Measurements from ENCODE around the gene METTL1.

The METTL1 gene

DNA sequence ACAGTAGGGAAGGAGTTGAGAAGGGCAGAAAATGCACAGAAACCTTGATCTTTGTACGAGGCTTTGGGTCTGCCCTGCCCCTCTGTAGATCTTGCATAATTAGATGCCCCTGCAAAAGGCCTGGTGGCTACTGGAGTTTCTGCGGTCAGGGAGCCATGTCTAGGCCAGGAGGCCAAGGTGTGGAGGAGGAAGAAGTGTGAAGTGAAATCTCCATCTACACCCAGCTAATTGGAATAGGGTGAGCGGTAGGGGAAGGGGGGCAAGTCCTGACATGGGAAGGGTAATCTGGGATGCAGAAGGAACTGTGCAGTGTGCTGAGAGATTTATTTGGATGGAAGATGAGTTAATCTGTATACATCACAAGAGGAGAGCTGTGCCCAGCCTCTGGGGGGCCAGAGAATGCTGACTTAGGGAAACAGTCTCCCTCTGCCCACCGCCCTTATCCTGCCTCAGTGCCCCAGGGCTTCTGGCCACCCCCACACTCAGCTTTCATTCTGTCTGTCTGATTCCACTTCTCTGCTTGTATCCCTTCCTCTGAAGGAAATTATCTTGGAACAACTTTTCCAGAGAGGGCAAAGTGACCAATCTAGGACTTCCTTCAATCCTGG lies 10.4 kb downstream of the METTL1 start:
- no peak overlapping the region for H3K9ac ChIP-seq (ENCODE audit: low read length)
- no peaks in the 10 kb centered on the region for H3K36me3 ChIP-seq (ENCODE audit: low read length)
- H3K4me2 ChIP-seq (ENCODE audit: low read depth, low read length, poor library complexity, severe bottlenecking) = no peak overlapping the region
- TF ChIP-seq, protein P1, sequence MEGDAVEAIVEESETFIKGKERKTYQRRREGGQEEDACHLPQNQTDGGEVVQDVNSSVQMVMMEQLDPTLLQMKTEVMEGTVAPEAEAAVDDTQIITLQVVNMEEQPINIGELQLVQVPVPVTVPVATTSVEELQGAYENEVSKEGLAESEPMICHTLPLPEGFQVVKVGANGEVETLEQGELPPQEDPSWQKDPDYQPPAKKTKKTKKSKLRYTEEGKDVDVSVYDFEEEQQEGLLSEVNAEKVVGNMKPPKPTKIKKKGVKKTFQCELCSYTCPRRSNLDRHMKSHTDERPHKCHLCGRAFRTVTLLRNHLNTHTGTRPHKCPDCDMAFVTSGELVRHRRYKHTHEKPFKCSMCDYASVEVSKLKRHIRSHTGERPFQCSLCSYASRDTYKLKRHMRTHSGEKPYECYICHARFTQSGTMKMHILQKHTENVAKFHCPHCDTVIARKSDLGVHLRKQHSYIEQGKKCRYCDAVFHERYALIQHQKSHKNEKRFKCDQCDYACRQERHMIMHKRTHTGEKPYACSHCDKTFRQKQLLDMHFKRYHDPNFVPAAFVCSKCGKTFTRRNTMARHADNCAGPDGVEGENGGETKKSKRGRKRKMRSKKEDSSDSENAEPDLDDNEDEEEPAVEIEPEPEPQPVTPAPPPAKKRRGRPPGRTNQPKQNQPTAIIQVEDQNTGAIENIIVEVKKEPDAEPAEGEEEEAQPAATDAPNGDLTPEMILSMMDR (IDR thresholded peaks at IDR 0.05; ENCODE audit: insufficient read depth, low read length, poor library complexity, severe bottlenecking) = no peak
- TF ChIP-seq EZH2phosphoT487 (conservative IDR thresholded peaks at IDR 0.05; ENCODE audit: low read length) = no peak
- H3K9me3 ChIP-seq (ENCODE audit: insufficient read depth, low read length) = no peaks in the 10 kb centered on the region
- no peaks in the 10 kb centered on the region for H3K27me3 ChIP-seq (ENCODE audit: low read length)
- peaks cover 2% of the 10 kb centered on the region; the same call in 1 of the 2 replicates for H3F3A ChIP-seq (ENCODE audit: insufficient read depth)
- H3K4me3 ChIP-seq (ENCODE audit: insufficient read depth, low read length, poor library complexity, severe bottlenecking) = no peak overlapping the region
- no peak overlapping the region for H3K27ac ChIP-seq (ENCODE audit: low read depth, low read length)
- no peak overlapping the region for H2AFZ ChIP-seq (ENCODE audit: low read depth, low read length, severe bottlenecking)
- H3K79me2 ChIP-seq (ENCODE audit: insufficient read depth, low read length) = no peaks in the 10 kb centered on the region
- peaks cover 8% of the 10 kb centered on the region for H4K20me1 ChIP-seq (ENCODE audit: low read depth, low read length)
- no peaks in the 10 kb centered on the region for H3K9me2 ChIP-seq (replicated peaks; ENCODE audit: insufficient read depth, low read length)

DNA sequence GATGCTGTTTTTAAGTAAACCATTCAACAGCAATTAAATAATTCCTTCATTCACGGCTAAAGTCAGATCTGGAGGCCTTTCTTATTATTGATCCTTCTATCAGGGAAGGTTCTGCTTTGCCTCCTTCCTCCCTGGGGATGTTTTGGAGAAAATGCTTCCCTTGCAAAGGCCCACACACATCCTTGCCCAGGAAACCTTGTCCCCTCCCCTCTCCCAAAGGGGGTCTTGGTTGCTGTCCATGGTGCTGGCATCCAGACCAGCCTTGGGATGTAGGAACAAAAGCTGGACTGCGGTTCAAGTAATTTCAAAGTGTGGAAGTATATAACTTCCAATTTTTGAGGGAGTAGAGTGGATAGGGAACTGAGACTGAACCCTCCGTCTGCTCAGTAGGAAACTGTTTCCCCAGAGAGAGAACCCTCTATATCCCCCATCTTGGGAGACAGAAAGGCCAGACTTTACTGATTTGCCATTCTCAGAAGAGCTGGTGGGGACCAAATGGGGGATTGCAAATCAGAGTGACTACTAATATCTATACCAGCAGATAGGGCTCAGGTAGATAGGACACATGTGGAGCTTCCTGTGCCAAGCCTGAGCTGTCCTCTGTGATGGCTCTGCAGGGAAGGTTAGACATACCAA lies 11.4 kb downstream of the METTL1 start:
- Histone ChIP-seq H3K27me3 (ENCODE audit: low read length) (no peaks in the 10 kb centered on the region), H4K20me1 (ENCODE audit: low read depth, low read length) (peaks cover 8% of the 10 kb centered on the region), H3K9me3 (ENCODE audit: insufficient read depth, low read length) (no peaks in the 10 kb centered on the region), H3K79me2 (ENCODE audit: insufficient read depth, low read length) (no peaks in the 10 kb centered on the region), H3K36me3 (ENCODE audit: low read length) (no peaks in the 10 kb centered on the region), H3K4me3 (ENCODE audit: insufficient read depth, low read length, poor library complexity, severe bottlenecking) (no peak overlapping the region), H3K9ac (ENCODE audit: low read length) (no peak overlapping the region), H3K27ac (ENCODE audit: low read depth, low read length) (no peak overlapping the region), H3K4me2 (ENCODE audit: low read depth, low read length, poor library complexity, severe bottlenecking) (no peak overlapping the region), H3K9me2 (replicated peaks; ENCODE audit: insufficient read depth, low read length) (no peaks in the 10 kb centered on the region), H2AFZ (ENCODE audit: low read depth, low read length, severe bottlenecking) (no peak overlapping the region), H3F3A (ENCODE audit: insufficient read depth) (peaks cover 10% of the 10 kb centered on the region; the same call in 1 of the 2 replicates)
- TF ChIP-seq EZH2phosphoT487 (conservative IDR thresholded peaks at IDR 0.05; ENCODE audit: low read length) = no peak

DNA sequence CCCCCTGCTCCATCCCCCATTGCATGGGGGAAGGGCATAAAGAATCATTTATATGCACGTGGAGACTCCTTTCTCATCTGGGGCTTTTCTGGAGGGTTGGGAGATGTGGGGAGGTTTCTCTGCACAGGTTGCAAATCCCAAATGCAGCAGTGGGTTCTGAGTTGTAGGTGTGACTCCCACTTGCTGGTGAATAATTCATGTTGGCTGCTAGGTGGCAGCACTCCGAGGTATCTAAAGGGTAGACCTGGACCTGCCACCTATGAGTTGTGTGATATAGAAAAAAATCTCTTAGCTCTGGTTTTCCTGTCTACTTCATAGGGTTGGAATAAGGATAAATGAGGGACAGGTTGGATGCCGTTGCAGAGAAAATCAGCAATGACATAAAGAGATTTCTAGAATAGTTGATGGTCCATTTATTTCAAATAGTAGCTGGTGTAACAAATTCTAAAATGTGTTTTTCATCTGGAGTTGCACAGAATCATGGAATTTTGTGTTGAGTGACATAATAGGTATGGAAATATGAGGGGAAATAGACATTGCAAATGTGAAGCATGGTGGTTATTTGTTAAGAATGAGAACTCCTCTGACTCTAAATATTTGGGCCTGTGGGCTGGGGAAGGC lies 12.4 kb downstream of the METTL1 start:
- Histone ChIP-seq H3K27ac (ENCODE audit: low read depth, low read length) (no peak overlapping the region), H3K9ac (ENCODE audit: low read length) (no peak overlapping the region), H3K79me2 (ENCODE audit: insufficient read depth, low read length) (no peaks in the 10 kb centered on the region), H3K9me2 (replicated peaks; ENCODE audit: insufficient read depth, low read length) (no peaks in the 10 kb centered on the region), H3K9me3 (ENCODE audit: insufficient read depth, low read length) (no peaks in the 10 kb centered on the region), H3K27me3 (ENCODE audit: low read length) (no peaks in the 10 kb centered on the region), H3K36me3 (ENCODE audit: low read length) (no peaks in the 10 kb centered on the region), H3F3A (ENCODE audit: insufficient read depth) (peaks cover 12% of the 10 kb centered on the region; the same call in 1 of the 2 replicates), H2AFZ (ENCODE audit: low read depth, low read length, severe bottlenecking) (no peak overlapping the region), H3K4me2 (ENCODE audit: low read depth, low read length, poor library complexity, severe bottlenecking) (no peak overlapping the region), H4K20me1 (ENCODE audit: low read depth, low read length) (peaks cover 8% of the 10 kb centered on the region), H3K4me3 (ENCODE audit: insufficient read depth, low read length, poor library complexity, severe bottlenecking) (no peak overlapping the region)
- TF ChIP-seq, protein P1 (IDR thresholded peaks at IDR 0.05; ENCODE audit: insufficient read depth, low read length, poor library complexity, severe bottlenecking) = peak; percentile 61
- no peak for TF ChIP-seq EZH2phosphoT487 (conservative IDR thresholded peaks at IDR 0.05; ENCODE audit: low read length)

All from SU-DHL-6 (cell line).